Kidney (tissue), 14 donors: ENCODE results near the gene KTN1. TPM values are rescaled to one million over a fixed set of nuclear protein-coding genes. Genes with fewer than 3 reads are reported as not detected.
A peak's percentile ranks its signal among the peaks of the same experiment; 100 is the strongest.

ENCODE experiments used
- DNase-seq, 5 donors: peaks; one replicate each; pipeline ENCODE4 v3.0.0-alpha.2; 2013 to 2020
- FAIRE-seq: peaks from 2 replicates; lab custom pipeline; 2012; peaks lifted over from hg19 to GRCh38; lab: Jason Lieb, UNC
- H3K27ac ChIP-seq, 2 donors: one replicate each; pipeline ENCODE4 v1.7.0; 2013; ENCODE audit warnings: low read depth in 2 of 2, low read length in 2 of 2, inconsistent platforms in 1 of 2
- H3K27me3 ChIP-seq: one replicate; pipeline ENCODE4 v1.7.1; 2013; ENCODE audit warnings: low read length, inconsistent platforms; ENCODE audit not compliant: control insufficient read depth, insufficient read depth
- H3K36me3 ChIP-seq, 3 donors: one replicate each; pipeline versions ENCODE4 v1.7.0 to v1.7.1; 2013; ENCODE audit warnings: low read length in 3 of 3, control low read depth in 1 of 3, inconsistent platforms in 1 of 3; ENCODE audit not compliant: insufficient read depth in 3 of 3, control insufficient read depth in 2 of 3
- H3K4me1 ChIP-seq, 3 donors: one replicate each; pipeline versions ENCODE4 v1.7.0 to v1.7.1; 2013; ENCODE audit warnings: low read length in 3 of 3, inconsistent platforms in 1 of 3, low read depth in 1 of 3; ENCODE audit not compliant: control insufficient read depth in 2 of 3, insufficient read depth in 2 of 3
- H3K4me3 ChIP-seq, 3 donors: one replicate each; pipeline versions ENCODE4 v1.7.0 to v1.8.1; 2013; ENCODE audit warnings: low read length in 3 of 3, control low read depth in 1 of 3, inconsistent platforms in 1 of 3
- H3K9ac ChIP-seq, 3 donors: one replicate each; pipeline versions ENCODE4 v1.7.0 to v1.7.1; 2013; ENCODE audit warnings: low read length in 3 of 3, control low read depth in 1 of 3, inconsistent platforms in 1 of 3
- H3K9me3 ChIP-seq, 3 donors: one replicate each; pipeline versions ENCODE4 v1.7.0 to v1.7.1; 2013; ENCODE audit warnings: low read length in 3 of 3, control low read depth in 1 of 3, inconsistent platforms in 1 of 3; ENCODE audit not compliant: control insufficient read depth in 2 of 3, insufficient read depth in 1 of 3
- intact Hi-C: fragments of 100-400 bp; cut with DNase I; formaldehyde crosslinking; loops from one replicate; pipeline ENCODE4 v1.11.1; 2022
- polyA plus RNA-seq: library from polyadenylated mRNA; stranded (reverse); fragments of 350-450 nt; fragmentation: Illumina TruSeq; extraction: RNeasy Lipid Tissue Mini Kit (QIAGEN cat#74804); gene quantifications from one replicate; pipeline ENCODE4 v1.2.3, GENCODE V29; 2014; ENCODE audit warnings: low read depth, low replicate concordance; ENCODE audit not compliant: insufficient read depth
- total RNA-seq: library from RNA; stranded (reverse); fragmentation: NEBNext Ultra II Directional; extraction: Animal tissue kit (Norgen Biotek cat#: 25700); gene quantifications from one replicate; pipeline ENCODE4 v1.2.1, GENCODE V29; 2021
- TF ChIP-seq, protein P1 (sequence below): IDR thresholded peaks from 3 replicates; pipeline ENCODE4 v1.5.1; 2012; ENCODE audit warnings: mild to moderate bottlenecking, moderate library complexity, borderline replicate concordance; ENCODE audit not compliant: insufficient read depth; ENCODE audit errors: extremely low read depth
- donor health status: control.
- donor health status: control.
- donor health status: control.
- donor health status: control.
- donor health status: control.
- donor health status: DM: yes; HTN: yes; CAD: no.
- donor health status: Normal renal cell carcinoma (clear cell type).

The KTN1 gene
- total and polyA plus RNA-seq, 2 donors from 2014 or later: 106 to 155 TPM

DNA sequence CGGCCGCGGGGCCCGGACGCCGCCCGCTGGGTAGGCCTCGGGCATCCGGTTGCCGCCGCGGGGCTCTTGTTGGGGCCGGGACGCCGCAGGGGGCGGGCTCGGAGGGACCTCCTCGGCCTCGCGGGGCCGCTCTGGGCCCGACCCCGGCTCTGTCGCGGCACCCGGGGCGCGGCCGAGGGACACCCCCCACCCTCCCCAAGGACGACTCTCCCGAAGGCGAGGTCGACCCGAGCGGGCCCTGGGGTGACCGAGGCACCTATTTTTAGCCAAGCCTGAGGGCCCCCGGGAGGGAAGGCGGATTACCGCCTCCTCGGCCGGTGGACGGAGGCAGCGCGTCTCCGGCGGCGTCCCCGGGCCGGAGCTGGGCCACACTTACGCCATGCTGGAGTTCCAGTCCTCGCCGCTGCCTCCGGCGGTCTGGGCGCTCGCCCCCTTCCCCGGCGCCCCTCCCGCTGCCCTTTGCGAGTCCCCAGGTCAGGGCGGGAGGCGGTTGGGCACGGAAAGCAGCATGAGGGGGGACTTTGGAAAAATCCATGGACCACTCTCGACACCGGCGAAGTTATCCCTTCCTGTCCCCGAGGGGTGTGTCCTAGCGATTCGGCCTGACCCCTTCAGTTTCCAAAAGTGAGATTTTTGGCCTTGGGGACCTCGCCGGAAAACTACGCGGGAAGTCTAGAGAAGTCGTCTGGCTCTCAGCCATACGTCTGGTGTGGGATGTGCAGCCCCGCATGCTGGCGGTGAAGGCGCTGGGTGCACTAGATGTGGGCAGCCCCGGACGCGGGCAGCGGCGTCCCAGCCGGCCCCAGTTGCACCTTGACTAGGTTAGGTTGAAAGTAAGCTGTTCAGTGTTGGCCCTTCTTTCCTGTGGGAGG, 699 bp downstream of the KTN1 start:
- intact Hi-C loops: no loop called here
- Histone ChIP-seq H3K27me3 (no peaks in the 10 kb centered on the region), H3K9me3 (no peaks in the 10 kb centered on the region), H3K36me3 (no peaks in the 10 kb centered on the region), H3K27ac (peak overlapping the region; percentile 82 to 83), H3K4me1 (peaks cover 0 to 19% (median 18%) of the 10 kb centered on the region in 3 donors), H3K9ac (peak overlapping the region; percentile 29 to 91 (median 77)), H3K4me3 (peak overlapping the region; percentile 61 to 86 (median 85))
- TF ChIP-seq, protein P1, sequence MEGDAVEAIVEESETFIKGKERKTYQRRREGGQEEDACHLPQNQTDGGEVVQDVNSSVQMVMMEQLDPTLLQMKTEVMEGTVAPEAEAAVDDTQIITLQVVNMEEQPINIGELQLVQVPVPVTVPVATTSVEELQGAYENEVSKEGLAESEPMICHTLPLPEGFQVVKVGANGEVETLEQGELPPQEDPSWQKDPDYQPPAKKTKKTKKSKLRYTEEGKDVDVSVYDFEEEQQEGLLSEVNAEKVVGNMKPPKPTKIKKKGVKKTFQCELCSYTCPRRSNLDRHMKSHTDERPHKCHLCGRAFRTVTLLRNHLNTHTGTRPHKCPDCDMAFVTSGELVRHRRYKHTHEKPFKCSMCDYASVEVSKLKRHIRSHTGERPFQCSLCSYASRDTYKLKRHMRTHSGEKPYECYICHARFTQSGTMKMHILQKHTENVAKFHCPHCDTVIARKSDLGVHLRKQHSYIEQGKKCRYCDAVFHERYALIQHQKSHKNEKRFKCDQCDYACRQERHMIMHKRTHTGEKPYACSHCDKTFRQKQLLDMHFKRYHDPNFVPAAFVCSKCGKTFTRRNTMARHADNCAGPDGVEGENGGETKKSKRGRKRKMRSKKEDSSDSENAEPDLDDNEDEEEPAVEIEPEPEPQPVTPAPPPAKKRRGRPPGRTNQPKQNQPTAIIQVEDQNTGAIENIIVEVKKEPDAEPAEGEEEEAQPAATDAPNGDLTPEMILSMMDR: no peak
- FAIRE-seq (no peak), DNase-seq (peak; percentile 49 to 85 (median 74))

DNA sequence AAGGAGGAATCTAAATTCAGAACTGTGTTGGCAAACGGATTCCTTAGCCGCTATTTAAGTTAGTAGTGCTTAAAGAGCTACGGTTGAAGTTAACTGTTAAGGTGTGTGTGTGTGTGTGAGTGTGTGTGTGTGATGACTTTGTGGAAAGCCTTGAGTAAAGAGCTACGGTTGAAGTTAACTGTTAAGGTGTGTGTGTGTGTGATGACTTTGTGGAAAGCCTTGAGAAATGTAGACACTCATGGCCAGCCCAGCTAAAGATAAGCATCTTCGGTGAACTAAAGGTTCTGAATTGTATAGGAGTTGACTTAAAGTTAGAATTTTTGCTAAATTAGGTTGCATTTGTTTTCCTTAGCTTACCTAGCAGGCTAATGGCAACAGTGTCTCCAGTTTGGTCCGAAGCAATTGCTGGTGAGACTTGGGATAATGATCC, 1.4 kb downstream of the KTN1 start:
- peak overlapping the region; percentile 82 to 83 for H3K27ac ChIP-seq
- DNase-seq (no peak), FAIRE-seq (no peak)
- peaks cover 0 to 23% (median 22%) of the 10 kb centered on the region in 3 donors for H3K4me1 ChIP-seq
- H3K9me3 ChIP-seq: no peaks in the 10 kb centered on the region
- TF ChIP-seq, protein P1: no peak
- H3K36me3 ChIP-seq: no peaks in the 10 kb centered on the region
- H3K9ac ChIP-seq: peak overlapping the region; percentile 29 to 91 (median 77)
- H3K27me3 ChIP-seq: no peaks in the 10 kb centered on the region
- intact Hi-C loops: no loop called here
- peak overlapping the region; percentile 61 to 86 (median 85) for H3K4me3 ChIP-seq

DNA sequence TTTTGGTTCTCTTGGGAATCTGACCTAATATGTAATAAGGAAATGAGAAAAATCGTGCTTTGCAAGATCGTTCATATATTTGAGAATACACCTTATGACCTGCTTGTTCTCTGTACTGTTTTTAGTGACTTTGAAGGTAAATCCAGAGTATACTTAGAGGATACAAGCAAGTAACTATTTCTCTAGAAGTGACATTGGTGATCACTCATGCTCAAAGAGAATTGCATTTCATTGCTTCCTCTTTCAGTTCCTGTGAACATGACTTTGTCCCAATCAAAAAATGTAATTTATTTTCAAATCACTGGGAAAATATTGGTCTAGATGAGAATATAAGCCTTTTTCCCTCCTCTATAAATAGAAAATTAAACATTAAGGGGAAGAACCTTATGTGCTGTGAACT, 2.7 kb downstream of the KTN1 start:
- FAIRE-seq (no peak), DNase-seq (no peak)
- H3K36me3 ChIP-seq: no peaks in the 10 kb centered on the region
- H3K4me1 ChIP-seq: peaks cover 0 to 34% (median 26%) of the 10 kb centered on the region in 3 donors
- no peaks in the 10 kb centered on the region for H3K27me3 ChIP-seq
- intact Hi-C loops: no loop called here
- H3K4me3 ChIP-seq: no peak overlapping the region
- H3K27ac ChIP-seq: no peak overlapping the region
- no peak overlapping the region for H3K9ac ChIP-seq
- TF ChIP-seq, protein P1: no peak
- no peaks in the 10 kb centered on the region for H3K9me3 ChIP-seq
